Upper lobe of left lung (tissue), 4 donors: ENCODE results near the gene IGSF1.

ENCODE experiments used
- EP300 ChIP-seq, 4 donors: sonication (generic); formaldehyde crosslinking; IDR thresholded peaks; one replicate each; pipeline ENCODE4 v1.5.1; 2017; ENCODE audit warnings: antibody characterized with exemption in 4 of 4, control low read depth in 2 of 4
- POLR2A ChIP-seq, 4 donors: fragments of 450-650 bp; IDR thresholded peaks; one replicate each; pipeline ENCODE4 v1.5.1; 2016 to 2017; ENCODE audit warnings: antibody characterized with exemption in 4 of 4, mild to moderate bottlenecking in 2 of 4
- POLR2AphosphoS5 ChIP-seq, 2 donors: sonication (generic); formaldehyde crosslinking; IDR thresholded peaks; one replicate each; pipeline ENCODE4 v1.5.1; 2017; ENCODE audit warnings: antibody characterized with exemption in 2 of 2
- TF ChIP-seq, protein P1 (sequence below), 6 experiments: fragments of 450-650 bp in 4 of 6; fragments of 200-600 bp in 2 of 6; sonication (generic) in 2 of 6; IDR thresholded peaks; one replicate each; pipeline ENCODE4 v1.5.1; 2016 to 2019; ENCODE audit warnings: antibody characterized with exemption in 6 of 6

DNA sequence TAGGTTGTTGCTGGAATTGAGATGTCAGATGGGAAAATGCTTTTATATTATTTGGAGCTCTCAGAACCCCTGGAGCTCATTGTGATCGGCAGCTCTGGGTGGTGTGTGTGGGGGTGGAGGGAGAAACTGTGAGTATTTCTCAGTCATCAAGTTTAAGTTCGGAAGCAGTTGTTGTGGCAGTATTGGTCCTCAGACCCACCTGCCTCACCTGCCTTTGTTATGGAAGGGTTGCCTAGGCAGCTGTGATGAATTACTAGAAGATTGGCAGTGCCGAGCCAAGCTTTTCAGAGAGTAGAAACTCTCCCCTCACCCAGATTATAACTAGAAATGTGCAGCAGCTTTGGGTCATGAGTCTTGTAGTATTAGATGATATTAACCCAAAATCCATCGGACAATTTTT is 9.5 kb downstream of the IGSF1 start:
- TF ChIP-seq, protein P1, sequence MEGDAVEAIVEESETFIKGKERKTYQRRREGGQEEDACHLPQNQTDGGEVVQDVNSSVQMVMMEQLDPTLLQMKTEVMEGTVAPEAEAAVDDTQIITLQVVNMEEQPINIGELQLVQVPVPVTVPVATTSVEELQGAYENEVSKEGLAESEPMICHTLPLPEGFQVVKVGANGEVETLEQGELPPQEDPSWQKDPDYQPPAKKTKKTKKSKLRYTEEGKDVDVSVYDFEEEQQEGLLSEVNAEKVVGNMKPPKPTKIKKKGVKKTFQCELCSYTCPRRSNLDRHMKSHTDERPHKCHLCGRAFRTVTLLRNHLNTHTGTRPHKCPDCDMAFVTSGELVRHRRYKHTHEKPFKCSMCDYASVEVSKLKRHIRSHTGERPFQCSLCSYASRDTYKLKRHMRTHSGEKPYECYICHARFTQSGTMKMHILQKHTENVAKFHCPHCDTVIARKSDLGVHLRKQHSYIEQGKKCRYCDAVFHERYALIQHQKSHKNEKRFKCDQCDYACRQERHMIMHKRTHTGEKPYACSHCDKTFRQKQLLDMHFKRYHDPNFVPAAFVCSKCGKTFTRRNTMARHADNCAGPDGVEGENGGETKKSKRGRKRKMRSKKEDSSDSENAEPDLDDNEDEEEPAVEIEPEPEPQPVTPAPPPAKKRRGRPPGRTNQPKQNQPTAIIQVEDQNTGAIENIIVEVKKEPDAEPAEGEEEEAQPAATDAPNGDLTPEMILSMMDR (IDR thresholded peaks at IDR 0.05): no peak
- TF ChIP-seq POLR2A (IDR thresholded peaks at IDR 0.05): no peak
- no peak for TF ChIP-seq POLR2AphosphoS5 (IDR thresholded peaks at IDR 0.05)
- no peak for TF ChIP-seq EP300 (IDR thresholded peaks at IDR 0.05)
